Esophagus squamous epithelium (tissue), 5 donors: Measurements from ENCODE around the gene KNDC1. TPM values are rescaled to one million over a fixed set of nuclear protein-coding genes. Genes with fewer than 3 reads are reported as not detected.

Experiments
- DNase-seq: peaks from one replicate; lab custom pipeline; 2025; lab: John Stamatoyannopoulos, UW
- H3K27ac ChIP-seq, 4 donors: fragments of 200-600 bp; sonication (generic); one replicate each; pipeline ENCODE4 v1.5.1; 2016 to 2019; ENCODE audit warnings: mild to moderate bottlenecking in 1 of 4
- H3K27me3 ChIP-seq, 4 donors: fragments of 200-600 bp; sonication (generic); 1 replicate in 3 of 4; 2 replicates in 1 of 4; pipeline versions ENCODE4 v1.5.1 to v1.6.0; 2017 to 2021; ENCODE audit warnings: antibody characterized with exemption in 1 of 4
- H3K36me3 ChIP-seq, 3 donors: fragments of 200-600 bp; sonication (generic); one replicate each; pipeline ENCODE4 v1.5.1; 2016 to 2019
- H3K4me1 ChIP-seq, 3 donors: fragments of 200-600 bp; sonication (generic); one replicate each; pipeline ENCODE4 v1.5.1; 2017 to 2019
- H3K4me3 ChIP-seq, 4 donors: fragments of 200-600 bp; sonication (generic); 1 replicate in 3 of 4; 2 replicates in 1 of 4; pipeline ENCODE4 v1.5.1; 2016 to 2019; ENCODE audit warnings: mild to moderate bottlenecking in 2 of 4, moderate library complexity in 1 of 4
- H3K9me3 ChIP-seq, 3 donors: fragments of 200-600 bp; sonication (generic); one replicate each; pipeline ENCODE4 v1.5.1; 2016 to 2019
- POLR2A ChIP-seq, 4 donors: fragments of 450-650 bp; IDR thresholded peaks; one replicate each; pipeline ENCODE4 v1.6.1; 2017; ENCODE audit warnings: antibody characterized with exemption in 4 of 4, mild to moderate bottlenecking in 4 of 4, moderate library complexity in 3 of 4
- WGBS, 2 donors: methylation state at CpG; one replicate each; pipeline ENCODE4 v1.1.5; 2018; 5-methylcytosine and 5-hydroxymethylcytosine counted together
- intact Hi-C: fragments of 100-400 bp; cut with DNase I; formaldehyde crosslinking; loops from one replicate; pipeline ENCODE4 v1.15.0; 2022
- total RNA-seq, 4 donors: library from RNA; depleted of rRNA; stranded (reverse); fragments of >200 nt; gene quantifications; one replicate each; pipeline ENCODE4 v1.1.0, GENCODE V29; 2016
- TF ChIP-seq, protein P1 (sequence below), 6 experiments: fragments of 450-650 bp in 4 of 6; fragments of 200-600 bp in 2 of 6; sonication (generic) in 2 of 6; IDR thresholded peaks; one replicate each; pipeline ENCODE4 v1.5.1; 2016 to 2019; ENCODE audit warnings: antibody characterized with exemption in 6 of 6, mild to moderate bottlenecking in 4 of 6, moderate library complexity in 4 of 6
- donor health status: DM: yes; HTN: yes; CAD: no.

The KNDC1 gene
- total RNA-seq, 4 donors from 2014 or later, result 0.19 to 0.64 (median 0.53) TPM; not detected in 1

DNA sequence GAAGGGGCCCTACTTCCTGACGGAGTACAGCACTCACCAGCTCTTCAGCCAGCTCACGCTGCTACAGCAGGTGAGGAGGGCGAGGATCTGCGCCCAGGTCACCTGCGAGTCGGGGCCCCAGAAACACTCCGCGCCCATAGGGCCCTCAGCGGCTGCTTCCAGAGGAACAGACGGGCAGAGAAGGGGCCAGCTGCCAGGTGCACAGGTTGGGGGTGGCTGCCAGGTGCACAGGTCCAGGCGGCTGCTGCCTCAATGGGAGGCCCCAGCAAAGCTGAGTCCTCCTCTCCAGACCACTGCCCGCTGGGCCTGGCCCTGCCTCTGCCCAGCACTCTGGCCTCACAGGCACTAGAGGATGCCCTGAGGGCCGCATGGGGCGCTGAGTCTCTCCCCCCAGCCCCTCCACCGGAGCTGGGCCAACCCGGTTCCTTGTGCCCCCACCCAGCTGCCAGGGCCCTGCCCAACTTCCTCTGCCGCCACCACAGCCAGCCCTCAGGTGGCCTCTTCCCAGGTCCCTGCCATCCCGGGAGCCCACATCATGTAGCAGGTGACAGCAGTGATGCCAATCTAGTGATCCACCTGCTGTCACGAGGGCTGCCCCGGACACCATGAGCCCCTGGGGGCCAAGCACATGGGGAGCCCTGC, 53.0 kb downstream of the KNDC1 start:
- TF ChIP-seq, protein P1, sequence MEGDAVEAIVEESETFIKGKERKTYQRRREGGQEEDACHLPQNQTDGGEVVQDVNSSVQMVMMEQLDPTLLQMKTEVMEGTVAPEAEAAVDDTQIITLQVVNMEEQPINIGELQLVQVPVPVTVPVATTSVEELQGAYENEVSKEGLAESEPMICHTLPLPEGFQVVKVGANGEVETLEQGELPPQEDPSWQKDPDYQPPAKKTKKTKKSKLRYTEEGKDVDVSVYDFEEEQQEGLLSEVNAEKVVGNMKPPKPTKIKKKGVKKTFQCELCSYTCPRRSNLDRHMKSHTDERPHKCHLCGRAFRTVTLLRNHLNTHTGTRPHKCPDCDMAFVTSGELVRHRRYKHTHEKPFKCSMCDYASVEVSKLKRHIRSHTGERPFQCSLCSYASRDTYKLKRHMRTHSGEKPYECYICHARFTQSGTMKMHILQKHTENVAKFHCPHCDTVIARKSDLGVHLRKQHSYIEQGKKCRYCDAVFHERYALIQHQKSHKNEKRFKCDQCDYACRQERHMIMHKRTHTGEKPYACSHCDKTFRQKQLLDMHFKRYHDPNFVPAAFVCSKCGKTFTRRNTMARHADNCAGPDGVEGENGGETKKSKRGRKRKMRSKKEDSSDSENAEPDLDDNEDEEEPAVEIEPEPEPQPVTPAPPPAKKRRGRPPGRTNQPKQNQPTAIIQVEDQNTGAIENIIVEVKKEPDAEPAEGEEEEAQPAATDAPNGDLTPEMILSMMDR (IDR thresholded peaks at IDR 0.05), result no peak
- no peak for TF ChIP-seq POLR2A (IDR thresholded peaks at IDR 0.05)

GRCh38 chr10:133213641-133214467, 53.8 kb downstream of the KNDC1 start:
- WGBS, 2 donors, result 74 to 96% methylated on average over 4 to 16 of the region's 32 CpGs
- intact Hi-C loops, result no loop called here
- no peak overlapping the region for H3K27ac ChIP-seq
- H3K9me3 ChIP-seq, result no peaks in the 10 kb centered on the region
- no peaks in the 10 kb centered on the region for H3K4me1 ChIP-seq
- TF ChIP-seq, protein P1 (IDR thresholded peaks at IDR 0.05), result no peak
- no peak for TF ChIP-seq POLR2A (IDR thresholded peaks at IDR 0.05)
- H3K27me3 ChIP-seq, result peaks cover 0 to 39% (median under 1%) of the 10 kb centered on the region in 4 donors
- no peaks in the 10 kb centered on the region for H3K36me3 ChIP-seq
- no peak for DNase-seq
- no peak overlapping the region for H3K4me3 ChIP-seq

More for the DNA sequence above, 53.0 kb downstream of the KNDC1 start:
- H3K27me3 ChIP-seq, result peaks cover 0 to 31% (median 0%) of the 10 kb centered on the region in 4 donors
- no peaks in the 10 kb centered on the region for H3K36me3 ChIP-seq
- intact Hi-C loops, result no loop called here
- no peaks in the 10 kb centered on the region for H3K9me3 ChIP-seq
- no peak for DNase-seq
- no CpG with 5 or more reads among the region's 20 CpGs for WGBS, 2 donors
- no peak overlapping the region for H3K4me3 ChIP-seq
- no peak overlapping the region for H3K27ac ChIP-seq
- no peaks in the 10 kb centered on the region for H3K4me1 ChIP-seq

DNA sequence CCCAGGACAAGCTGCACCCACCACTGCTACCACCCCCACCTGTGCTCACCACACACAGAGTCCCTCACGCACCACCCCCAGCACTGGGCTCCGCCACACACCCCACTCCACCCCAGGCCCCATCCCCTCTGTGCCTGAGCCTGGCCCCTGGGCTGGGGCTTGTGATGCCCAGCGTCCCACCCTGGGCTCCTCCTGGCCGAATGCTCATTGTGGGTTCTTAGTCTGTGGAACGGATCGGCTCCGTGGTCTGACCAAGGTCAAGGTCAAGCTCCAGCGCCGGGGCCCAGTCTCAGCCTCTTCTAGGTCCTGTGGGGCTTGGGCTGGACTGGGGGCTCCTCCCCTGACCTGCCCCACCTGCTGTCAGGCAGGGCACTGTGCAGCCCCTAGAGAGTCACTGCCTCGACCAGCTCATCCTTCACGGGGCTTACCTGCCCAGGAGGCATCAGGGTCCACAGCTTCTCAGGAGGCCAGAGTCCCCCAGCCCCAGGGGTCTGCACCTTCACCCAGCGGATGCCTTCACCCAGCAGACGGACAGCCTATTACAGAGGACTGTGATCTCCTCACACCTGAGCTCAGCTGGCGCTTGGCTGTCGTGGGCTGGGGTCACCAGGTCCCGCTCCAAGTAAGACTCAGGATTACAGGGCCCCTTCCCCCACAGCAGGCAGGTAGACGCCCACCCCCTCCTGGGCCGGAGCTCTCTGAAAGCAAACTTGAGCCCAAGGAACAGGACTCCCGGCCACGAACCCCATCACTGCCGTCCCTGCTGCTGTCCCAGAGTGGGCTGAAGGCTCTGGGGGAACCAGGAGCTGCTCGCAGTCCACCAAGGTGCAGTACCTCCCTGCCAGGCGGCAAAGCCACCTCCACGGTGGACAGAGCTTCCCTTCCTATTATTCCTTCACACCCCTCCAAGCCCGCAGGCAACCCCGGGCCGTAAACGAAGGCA, 54.7 kb downstream of the KNDC1 start:
- intact Hi-C loops, result no loop called here
- no peak overlapping the region for H3K4me3 ChIP-seq
- WGBS, 2 donors, result 60 to 65% methylated on average over 3 to 7 of the region's 28 CpGs
- TF ChIP-seq POLR2A (IDR thresholded peaks at IDR 0.05), result no peak
- TF ChIP-seq, protein P1 (IDR thresholded peaks at IDR 0.05), result no peak
- H3K9me3 ChIP-seq, result no peaks in the 10 kb centered on the region
- H3K27me3 ChIP-seq, result peaks cover 0 to 48% (median 5%) of the 10 kb centered on the region in 4 donors
- no peak overlapping the region for H3K27ac ChIP-seq
- DNase-seq, result no peak
- H3K4me1 ChIP-seq, result no peaks in the 10 kb centered on the region
- no peaks in the 10 kb centered on the region for H3K36me3 ChIP-seq

DNA sequence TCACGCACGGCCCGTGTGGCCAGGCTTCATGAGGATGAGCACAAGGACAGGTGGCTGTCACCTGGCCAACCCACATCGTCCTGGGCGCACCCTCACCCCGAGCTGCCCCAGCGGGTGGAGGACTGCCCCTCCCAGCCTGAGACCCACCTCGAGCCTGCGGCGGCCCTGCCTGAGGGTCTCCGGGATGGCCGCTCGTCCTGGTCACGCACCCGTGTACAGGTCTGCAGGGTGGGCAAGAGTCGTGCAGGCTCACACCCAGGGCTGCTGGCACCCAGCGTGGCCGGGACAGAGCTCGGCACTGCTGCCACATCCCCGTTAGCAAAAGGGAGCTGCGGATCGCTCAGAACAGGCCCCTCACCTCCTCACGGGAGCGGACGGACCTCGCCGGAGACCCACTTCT, 55.6 kb downstream of the KNDC1 start:
- intact Hi-C loops, result no loop called here
- no peaks in the 10 kb centered on the region for H3K4me1 ChIP-seq
- TF ChIP-seq, protein P1 (IDR thresholded peaks at IDR 0.05), result no peak
- no peak for TF ChIP-seq POLR2A (IDR thresholded peaks at IDR 0.05)
- H3K36me3 ChIP-seq, result no peaks in the 10 kb centered on the region
- no peak overlapping the region for H3K27ac ChIP-seq
- WGBS, 2 donors, result 87 to 90% methylated on average over 7 to 8 of the region's 27 CpGs
- peaks cover 0 to 54% (median 6%) of the 10 kb centered on the region in 4 donors for H3K27me3 ChIP-seq
- no peak for DNase-seq
- H3K9me3 ChIP-seq, result no peaks in the 10 kb centered on the region
- no peak overlapping the region for H3K4me3 ChIP-seq
